OCI-LY7 (cell line): ENCODE measurements around the gene TYROBP.

Source experiments
- CTCF ChIP-seq: fragments of 200-600 bp; sonication (generic); conservative IDR thresholded peaks from 2 replicates; pipeline ENCODE4 v1.5.1; 2014; ENCODE audit warnings: mild to moderate bottlenecking, antibody characterized with exemption, low read length, moderate library complexity, mixed read lengths
- EZH2phosphoT487 ChIP-seq: fragments of 200-600 bp; sonication (generic); IDR thresholded peaks from 2 replicates; pipeline ENCODE4 v1.6.1; 2018; ENCODE audit warnings: low read depth, borderline replicate concordance, mild to moderate bottlenecking, mixed run types, antibody characterized with exemption, low read length, moderate library complexity, mixed read lengths

- TF ChIP-seq CTCF (no peak), EZH2phosphoT487 (no peak)
Observed at GRCh38 chr19:35937345-35938281, 29.5 kb upstream of the TYROBP start.
